Measurements from ENCODE around the gene PRB2. TPM values are rescaled to one million over a fixed set of nuclear protein-coding genes. Genes with fewer than 3 reads are reported as not detected.
"Not testable (repeated sequence)": the region's sequence is repeated elsewhere in the genome, so short reads cannot be mapped to it uniquely, and the experiment has no call there.

PRB2 gene
- total and polyA plus RNA-seq, 2 experiments from 2014 or later = not detected

GRCh38 chr12:11408096-11408495 lies 12.7 kb upstream of the PRB2 start:
- H3K27ac ChIP-seq = no peak overlapping the region
- no peaks in the 10 kb centered on the region for H3K4me1 ChIP-seq (ENCODE audit: low read depth)
- H3K9me3 ChIP-seq (ENCODE audit: low read depth) = no peaks in the 10 kb centered on the region
- peaks cover 3% of the 10 kb centered on the region for H3K27me3 ChIP-seq
- TF ChIP-seq, protein P1, sequence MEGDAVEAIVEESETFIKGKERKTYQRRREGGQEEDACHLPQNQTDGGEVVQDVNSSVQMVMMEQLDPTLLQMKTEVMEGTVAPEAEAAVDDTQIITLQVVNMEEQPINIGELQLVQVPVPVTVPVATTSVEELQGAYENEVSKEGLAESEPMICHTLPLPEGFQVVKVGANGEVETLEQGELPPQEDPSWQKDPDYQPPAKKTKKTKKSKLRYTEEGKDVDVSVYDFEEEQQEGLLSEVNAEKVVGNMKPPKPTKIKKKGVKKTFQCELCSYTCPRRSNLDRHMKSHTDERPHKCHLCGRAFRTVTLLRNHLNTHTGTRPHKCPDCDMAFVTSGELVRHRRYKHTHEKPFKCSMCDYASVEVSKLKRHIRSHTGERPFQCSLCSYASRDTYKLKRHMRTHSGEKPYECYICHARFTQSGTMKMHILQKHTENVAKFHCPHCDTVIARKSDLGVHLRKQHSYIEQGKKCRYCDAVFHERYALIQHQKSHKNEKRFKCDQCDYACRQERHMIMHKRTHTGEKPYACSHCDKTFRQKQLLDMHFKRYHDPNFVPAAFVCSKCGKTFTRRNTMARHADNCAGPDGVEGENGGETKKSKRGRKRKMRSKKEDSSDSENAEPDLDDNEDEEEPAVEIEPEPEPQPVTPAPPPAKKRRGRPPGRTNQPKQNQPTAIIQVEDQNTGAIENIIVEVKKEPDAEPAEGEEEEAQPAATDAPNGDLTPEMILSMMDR (IDR thresholded peaks at IDR 0.05; ENCODE audit: low read depth, low read length) = no peak
- no peaks in the 10 kb centered on the region for H3K36me3 ChIP-seq
- H3K4me3 ChIP-seq = no peak overlapping the region
- DNase-seq (ENCODE audit: low read depth in 1 of 2, low spot score in 1 of 2) = no peak

DNA sequence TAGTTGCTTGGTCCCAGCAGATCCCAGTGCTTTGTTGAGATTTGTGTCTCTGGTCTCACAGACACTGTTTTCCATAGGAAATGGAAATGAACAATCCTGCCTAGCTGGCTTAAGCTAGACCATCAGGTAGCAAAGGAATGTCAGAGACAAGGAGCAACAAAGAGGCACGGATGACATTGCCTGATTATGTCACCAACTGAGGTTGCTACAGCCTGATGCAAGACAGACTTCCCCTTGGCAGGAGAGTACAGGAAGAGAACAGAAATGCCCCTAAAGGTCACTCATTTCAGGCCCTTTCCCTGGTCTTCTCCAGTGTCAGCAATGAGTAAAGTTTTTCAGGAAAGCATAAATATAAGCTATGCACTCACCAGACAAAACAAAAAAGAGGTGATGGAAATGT lies 2.0 kb upstream of the PRB2 start:
- Histone ChIP-seq H3K27me3 (no peaks in the 10 kb centered on the region), H3K9me3 (ENCODE audit: low read depth) (no peaks in the 10 kb centered on the region), H3K4me1 (ENCODE audit: low read depth) (no peaks in the 10 kb centered on the region), H3K36me3 (no peaks in the 10 kb centered on the region), H3K27ac (no peak overlapping the region), H3K4me3 (no peak overlapping the region)
- TF ChIP-seq, protein P1 (IDR thresholded peaks at IDR 0.05; ENCODE audit: low read depth, low read length) = no peak
- DNase-seq (ENCODE audit: low read depth in 1 of 2, low spot score in 1 of 2) = peak in 1 of 2 donors; percentile 2

- not testable (repeated sequence) for H3K27ac ChIP-seq; H3K9me3 ChIP-seq (ENCODE audit: low read depth); DNase-seq (ENCODE audit: low read depth in 1 of 2, low spot score in 1 of 2); H3K36me3 ChIP-seq; H3K4me3 ChIP-seq; H3K27me3 ChIP-seq; H3K4me1 ChIP-seq (ENCODE audit: low read depth)
These were observed 3.9 kb downstream of the PRB2 start for GRCh38 chr12:11391456-11391855.

GRCh38 chr12:11377420-11377819 lies 17.9 kb downstream of the PRB2 start:
- not testable (repeated sequence) for H3K4me1 ChIP-seq (ENCODE audit: low read depth); DNase-seq (ENCODE audit: low read depth in 1 of 2, low spot score in 1 of 2); H3K36me3 ChIP-seq; H3K27ac ChIP-seq; H3K4me3 ChIP-seq; H3K27me3 ChIP-seq; H3K9me3 ChIP-seq (ENCODE audit: low read depth)

GRCh38 chr12:11361151-11361550 lies 34.2 kb downstream of the PRB2 start:
- Histone ChIP-seq H3K9me3 (ENCODE audit: low read depth) (no peaks in the 10 kb centered on the region), H3K4me3 (no peak overlapping the region), H3K36me3 (no peaks in the 10 kb centered on the region), H3K27me3 (no peaks in the 10 kb centered on the region), H3K4me1 (ENCODE audit: low read depth) (no peaks in the 10 kb centered on the region), H3K27ac (no peak overlapping the region)
- TF ChIP-seq, protein P1 (IDR thresholded peaks at IDR 0.05; ENCODE audit: low read depth, low read length) = no peak
- DNase-seq (ENCODE audit: low read depth in 1 of 2, low spot score in 1 of 2) = no peak

- H3K27me3 ChIP-seq; H3K4me3 ChIP-seq; H3K36me3 ChIP-seq; H3K4me1 ChIP-seq (ENCODE audit: low read depth); H3K27ac ChIP-seq; H3K9me3 ChIP-seq (ENCODE audit: low read depth); DNase-seq (ENCODE audit: low read depth in 1 of 2, low spot score in 1 of 2): not testable (repeated sequence)
These were observed 35.0 kb downstream of the PRB2 start for GRCh38 chr12:11360205-11360883.

DNA sequence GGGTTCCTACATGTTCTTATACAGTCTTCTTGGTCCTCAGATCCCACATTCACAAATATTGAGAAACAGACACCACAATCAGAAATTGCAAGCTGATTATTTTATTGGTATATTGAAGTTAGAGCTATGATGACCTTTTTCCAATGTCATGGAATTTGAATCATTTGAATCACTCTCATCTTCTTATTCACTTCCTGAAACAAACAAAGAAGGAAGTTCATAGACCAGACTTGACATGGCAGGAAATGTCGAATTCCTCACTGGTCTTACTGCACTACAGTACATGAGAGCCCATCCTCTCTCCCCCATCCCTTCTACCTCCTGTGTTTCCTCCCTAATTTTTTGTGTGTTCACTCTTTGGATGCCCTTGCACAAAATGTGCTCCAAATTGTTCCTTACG lies 43.6 kb downstream of the PRB2 start:
- H3K27me3 ChIP-seq; DNase-seq (ENCODE audit: low read depth in 1 of 2, low spot score in 1 of 2); H3K9me3 ChIP-seq (ENCODE audit: low read depth); H3K4me3 ChIP-seq; H3K27ac ChIP-seq; H3K36me3 ChIP-seq; H3K4me1 ChIP-seq (ENCODE audit: low read depth): not testable (repeated sequence)

GRCh38 chr12:11348439-11348838 lies 46.9 kb downstream of the PRB2 start:
- TF ChIP-seq, protein P1 (IDR thresholded peaks at IDR 0.05; ENCODE audit: low read depth, low read length) = no peak
- Histone ChIP-seq H3K4me3 (no peak overlapping the region), H3K27me3 (no peaks in the 10 kb centered on the region)

More at GRCh38 chr12:11348439-11348838, 46.9 kb downstream of the PRB2 start:
- DNase-seq (ENCODE audit: low read depth in 1 of 2, low spot score in 1 of 2) = no peak
- H3K27ac ChIP-seq = no peak overlapping the region
- no peaks in the 10 kb centered on the region for H3K9me3 ChIP-seq (ENCODE audit: low read depth)
- H3K36me3 ChIP-seq = no peaks in the 10 kb centered on the region
- no peaks in the 10 kb centered on the region for H3K4me1 ChIP-seq (ENCODE audit: low read depth)
